Measurements from ENCODE around the gene TMX2.
A peak's percentile ranks its signal among the peaks of the same experiment; 100 is the strongest.

TMX2 gene

GRCh38 chr11:57745206-57745605 lies 32.8 kb downstream of the TMX2 start:
- no peak overlapping the region for H3K27ac ChIP-seq
- TF ChIP-seq CTCF (conservative IDR thresholded peaks at IDR 0.05), result no peak

- no peak overlapping the region for H3K27ac ChIP-seq
- no peak for TF ChIP-seq CTCF (conservative IDR thresholded peaks at IDR 0.05)
These were observed 34.5 kb downstream of the TMX2 start for GRCh38 chr11:57746920-57747319.

- H3K27ac ChIP-seq, result peak overlapping the region; percentile 68
- TF ChIP-seq CTCF (conservative IDR thresholded peaks at IDR 0.05), result no peak
These were observed 38.8 kb downstream of the TMX2 start for GRCh38 chr11:57751176-57751575.

- peak within 1 kb of the TSS; percentile 68 for H3K27ac ChIP-seq
- peak; percentile 86 for TF ChIP-seq CTCF (conservative IDR thresholded peaks at IDR 0.05)
These were observed 39.4 kb downstream of the TMX2 start, which contains the start of gene BTBD18 for GRCh38 chr11:57751676-57752253. Gene BTBD18, minus strand, starts transcription at chr11:57751819. Its CDS starts 631 bp downstream, at chr11:57751188.

GRCh38 chr11:57752954-57753353 lies 40.6 kb downstream of the TMX2 start:
- TF ChIP-seq CTCF (conservative IDR thresholded peaks at IDR 0.05), result no peak
- peak overlapping the region; percentile 68; the same call in 1 of the 2 replicates for H3K27ac ChIP-seq

GRCh38 chr11:57758174-57758573 lies 45.8 kb downstream of the TMX2 start:
- no peak overlapping the region; the same call in 1 of the 2 replicates for H3K27ac ChIP-seq
- no peak for TF ChIP-seq CTCF (conservative IDR thresholded peaks at IDR 0.05)

GRCh38 chr11:57761301-57762234 lies 49.2 kb downstream of the TMX2 start, which contains the start of gene CTNND1:
Gene CTNND1, plus strand, starts transcription at chr11:57761802. Its CDS starts 29,677 bp downstream, at chr11:57791479.
- peak within 1 kb of the TSS; percentile 94 for H3K27ac ChIP-seq
- TF ChIP-seq CTCF (conservative IDR thresholded peaks at IDR 0.05), result no peak; the same call in 1 of the 2 replicates
